ENCODE results near the gene PTPRG.

Gene PTPRG

DNA sequence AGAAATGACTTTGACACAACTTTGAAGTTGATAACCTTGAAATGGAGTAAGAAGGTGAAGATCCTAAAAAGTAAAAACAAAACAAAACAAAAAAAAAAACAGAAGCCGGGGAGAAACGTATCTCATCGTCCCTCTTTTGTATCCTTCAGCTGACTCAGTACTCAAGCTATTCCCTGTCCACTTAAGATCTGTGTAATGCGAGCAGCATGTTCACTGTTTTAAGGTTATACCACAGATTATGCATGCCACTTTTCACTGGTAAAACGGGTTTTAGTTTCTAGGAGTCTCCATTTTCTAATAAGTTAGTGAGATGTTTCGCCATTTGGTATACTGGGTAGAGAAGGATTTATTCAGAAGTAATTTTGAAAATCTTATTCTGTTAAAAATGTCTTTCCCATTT is 487.7 kb downstream of the PTPRG start:
- H3K4me1 Mint-ChIP-seq, result no peaks in the 10 kb centered on the region
- no peak overlapping the region for H3K4me3 Mint-ChIP-seq
- H3K9me3 Mint-ChIP-seq, result no peaks in the 10 kb centered on the region
- H3K27ac Mint-ChIP-seq, result no peak overlapping the region
- no peak for DNase-seq (ENCODE audit: low spot score in 2 of 2)
- no peaks in the 10 kb centered on the region for H3K36me3 Mint-ChIP-seq
- no peak for ATAC-seq

GRCh38 chr3:62051506-62051905 is 490.1 kb downstream of the PTPRG start:
- DNase-seq (ENCODE audit: low spot score in 2 of 2), result no peak

DNA sequence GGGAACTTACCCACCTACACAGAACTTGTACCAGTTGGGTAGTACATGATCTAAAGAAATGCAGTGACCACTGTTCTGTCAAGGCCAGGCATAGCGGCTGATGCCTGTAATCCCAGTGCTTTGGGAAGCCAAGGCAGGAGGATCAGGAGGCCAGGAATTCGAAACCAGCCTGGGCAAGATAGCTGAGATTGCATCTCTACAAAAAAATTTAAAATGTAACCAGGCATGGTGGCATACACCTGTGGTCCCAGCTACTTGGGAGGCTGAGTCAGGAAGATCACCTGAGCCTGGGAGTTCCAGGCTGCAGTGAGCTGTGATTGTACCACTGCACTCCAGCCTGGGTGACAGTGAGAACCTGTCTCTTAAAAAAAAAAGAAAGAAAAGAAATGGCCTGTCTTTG is 491.0 kb downstream of the PTPRG start:
- Mint-ChIP-seq H3K9me3 (peaks cover 3% of the 10 kb centered on the region), H3K4me1 (no peaks in the 10 kb centered on the region), H3K27ac (no peak overlapping the region), H3K36me3 (no peaks in the 10 kb centered on the region), H3K4me3 (no peak overlapping the region)
- ATAC-seq (no peak), DNase-seq (ENCODE audit: low spot score in 2 of 2) (no peak)

More at GRCh38 chr3:62051506-62051905, 490.1 kb downstream of the PTPRG start:
- H3K36me3 Mint-ChIP-seq, result no peaks in the 10 kb centered on the region
- H3K4me3 Mint-ChIP-seq, result no peak overlapping the region
- no peak for ATAC-seq
- no peaks in the 10 kb centered on the region for H3K4me1 Mint-ChIP-seq
- no peak overlapping the region for H3K27ac Mint-ChIP-seq
- no peaks in the 10 kb centered on the region for H3K9me3 Mint-ChIP-seq

- DNase-seq (ENCODE audit: low spot score in 2 of 2), result no peak
- Mint-ChIP-seq H3K4me1 (no peaks in the 10 kb centered on the region), H3K36me3 (no peaks in the 10 kb centered on the region), H3K9me3 (peaks cover 3% of the 10 kb centered on the region), H3K4me3 (no peak overlapping the region), H3K27ac (no peak overlapping the region)
- ATAC-seq, result no peak
Observed at GRCh38 chr3:62056658-62057057, 495.3 kb downstream of the PTPRG start.

GRCh38 chr3:62057339-62058047 is 496.1 kb downstream of the PTPRG start:
- Mint-ChIP-seq H3K4me1 (no peaks in the 10 kb centered on the region), H3K9me3 (peaks cover 3% of the 10 kb centered on the region), H3K4me3 (no peak overlapping the region), H3K36me3 (no peaks in the 10 kb centered on the region), H3K27ac (no peak overlapping the region)
- no peak for ATAC-seq
- no peak for DNase-seq (ENCODE audit: low spot score in 2 of 2)

DNA sequence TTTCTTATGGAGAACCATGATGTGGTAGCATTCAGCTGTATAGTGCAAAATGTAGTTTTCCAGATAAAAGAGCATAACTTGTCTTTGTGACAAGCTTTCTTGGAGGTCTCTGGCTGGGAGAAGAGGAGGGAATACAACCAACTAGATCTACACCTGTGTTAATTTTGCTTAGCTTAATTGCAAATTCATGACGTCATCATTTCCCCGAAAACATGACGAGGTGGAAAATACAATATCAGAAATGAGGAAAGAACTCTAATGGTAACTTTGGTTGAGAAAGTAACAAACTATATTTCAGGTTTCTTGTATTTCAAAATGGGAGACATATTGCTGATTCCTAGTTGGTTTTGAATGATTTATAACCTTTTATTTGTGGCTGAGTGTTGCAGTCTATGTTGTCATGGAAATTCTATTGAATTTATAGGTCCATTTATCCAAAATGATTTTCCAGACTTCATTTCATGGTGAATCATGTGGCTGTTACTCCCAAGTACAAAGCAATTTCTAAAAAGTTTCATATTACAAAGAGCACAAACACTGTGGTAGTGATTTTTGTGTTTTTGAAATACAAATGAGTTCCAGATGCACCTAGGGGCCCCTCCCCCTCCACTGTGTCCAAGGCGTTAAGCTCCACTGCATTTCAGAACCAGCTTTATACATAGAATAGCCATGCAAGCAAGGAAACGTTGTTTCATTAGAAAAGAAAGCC is 504.8 kb downstream of the PTPRG start:
- Mint-ChIP-seq H3K27ac (no peak overlapping the region), H3K9me3 (peaks cover 2% of the 10 kb centered on the region), H3K4me1 (no peaks in the 10 kb centered on the region), H3K36me3 (no peaks in the 10 kb centered on the region), H3K4me3 (no peak overlapping the region)
- ATAC-seq (no peak), DNase-seq (ENCODE audit: low spot score in 2 of 2) (no peak)

DNA sequence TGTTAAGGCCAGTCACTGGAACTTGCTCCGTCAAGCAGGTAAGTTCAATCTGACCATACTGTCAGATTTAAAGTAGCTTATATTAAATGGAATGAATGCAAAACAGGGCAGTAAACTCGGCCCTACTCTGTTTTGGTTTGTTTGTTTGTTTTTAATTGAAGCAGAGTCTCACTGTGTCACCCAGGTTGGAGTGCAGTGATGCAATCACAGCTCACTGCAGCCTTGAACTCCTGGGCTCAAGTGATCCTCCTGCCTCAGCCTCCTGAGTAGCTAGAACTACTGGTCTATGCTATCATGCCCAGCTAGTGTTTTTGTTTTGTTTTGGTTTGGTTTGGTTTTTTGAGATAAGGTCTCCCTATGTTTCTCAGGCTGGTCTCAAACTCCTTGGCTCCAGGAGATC is 507.0 kb downstream of the PTPRG start:
- ATAC-seq, result no peak
- no peaks in the 10 kb centered on the region for H3K36me3 Mint-ChIP-seq
- H3K4me1 Mint-ChIP-seq, result no peaks in the 10 kb centered on the region
- H3K27ac Mint-ChIP-seq, result no peak overlapping the region
- H3K4me3 Mint-ChIP-seq, result no peak overlapping the region
- no peak for DNase-seq (ENCODE audit: low spot score in 2 of 2)
- peaks cover 6% of the 10 kb centered on the region for H3K9me3 Mint-ChIP-seq

GRCh38 chr3:62070891-62071290 is 509.5 kb downstream of the PTPRG start:
- Mint-ChIP-seq H3K4me3 (no peak overlapping the region), H3K27ac (no peak overlapping the region), H3K36me3 (no peaks in the 10 kb centered on the region), H3K4me1 (no peaks in the 10 kb centered on the region), H3K9me3 (peaks cover 9% of the 10 kb centered on the region)
- no peak for ATAC-seq
- no peak for DNase-seq (ENCODE audit: low spot score in 2 of 2)

- Mint-ChIP-seq H3K4me3 (no peak overlapping the region), H3K36me3 (no peaks in the 10 kb centered on the region)
Observed at GRCh38 chr3:62073038-62073437, 511.7 kb downstream of the PTPRG start.

DNA sequence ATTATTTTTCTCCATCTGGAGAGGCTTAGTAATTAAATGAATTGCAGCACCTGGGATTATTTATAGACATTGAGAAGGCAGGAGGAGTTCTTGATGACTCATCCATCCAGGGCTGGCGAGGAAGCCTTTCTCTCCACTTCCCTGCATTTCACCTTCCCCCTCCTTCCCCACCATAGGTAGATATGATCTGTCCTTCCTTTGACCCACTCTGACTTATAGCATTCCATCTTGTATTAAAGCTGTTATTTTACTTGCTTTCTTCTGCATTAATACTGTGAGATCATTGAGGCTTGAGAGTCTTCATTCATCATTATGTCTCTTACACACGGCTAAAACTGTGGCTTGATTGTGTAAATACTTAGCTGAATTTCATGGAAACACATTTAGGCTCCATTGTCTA is 523.2 kb downstream of the PTPRG start:
- peaks cover 8% of the 10 kb centered on the region for H3K9me3 Mint-ChIP-seq
- H3K27ac Mint-ChIP-seq, result no peak overlapping the region
- H3K4me1 Mint-ChIP-seq, result no peaks in the 10 kb centered on the region
- no peak overlapping the region for H3K4me3 Mint-ChIP-seq
- H3K36me3 Mint-ChIP-seq, result no peaks in the 10 kb centered on the region
- no peak for ATAC-seq
- DNase-seq (ENCODE audit: low spot score in 2 of 2), result no peak

More at GRCh38 chr3:62073038-62073437, 511.7 kb downstream of the PTPRG start:
- no peak for ATAC-seq
- no peak overlapping the region for H3K27ac Mint-ChIP-seq
- H3K4me1 Mint-ChIP-seq, result no peaks in the 10 kb centered on the region
- DNase-seq (ENCODE audit: low spot score in 2 of 2), result no peak
- peaks cover 8% of the 10 kb centered on the region for H3K9me3 Mint-ChIP-seq

DNA sequence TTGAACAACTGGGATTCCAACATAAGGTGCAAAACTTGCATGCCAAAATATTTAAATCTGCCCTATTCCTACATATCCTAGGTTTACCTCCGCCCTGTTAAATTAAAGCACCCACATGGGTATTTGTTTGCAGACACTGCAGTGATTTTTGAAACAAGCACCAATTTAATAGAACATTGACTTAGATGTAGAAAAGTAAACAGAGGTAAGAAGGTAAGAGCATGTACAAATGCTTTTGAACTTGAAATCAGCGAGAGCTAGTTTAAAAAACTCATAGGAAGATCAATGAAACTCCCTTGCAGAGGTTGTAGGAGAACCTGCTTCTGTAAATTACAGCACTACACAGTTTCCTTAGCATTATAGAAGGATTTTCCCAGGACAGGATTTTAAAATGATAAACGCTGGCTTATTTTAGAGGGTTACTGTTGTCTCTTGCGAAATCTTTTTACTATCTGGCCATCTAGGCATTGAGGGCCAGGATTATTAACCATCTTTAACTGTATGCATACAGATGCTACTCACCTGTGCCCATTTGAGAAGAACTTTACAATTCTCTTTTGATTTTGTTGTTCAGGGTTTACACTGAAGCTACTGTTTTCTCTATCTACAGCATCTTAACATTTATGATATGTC is 527.2 kb downstream of the PTPRG start:
- Mint-ChIP-seq H3K36me3 (no peaks in the 10 kb centered on the region), H3K27ac (no peak overlapping the region), H3K4me1 (no peaks in the 10 kb centered on the region), H3K9me3 (peaks cover 8% of the 10 kb centered on the region), H3K4me3 (no peak overlapping the region)
- DNase-seq (ENCODE audit: low spot score in 2 of 2), result no peak
- no peak for ATAC-seq

- no peak for ATAC-seq
- H3K4me1 Mint-ChIP-seq, result no peaks in the 10 kb centered on the region
Observed at GRCh38 chr3:62090066-62090465, 528.7 kb downstream of the PTPRG start.

GRCh38 chr3:62090519-62090918 is 529.1 kb downstream of the PTPRG start:
- ATAC-seq (no peak), DNase-seq (ENCODE audit: low spot score in 2 of 2) (no peak)
- H3K4me3 Mint-ChIP-seq, result no peak overlapping the region
- H3K4me1 Mint-ChIP-seq, result no peaks in the 10 kb centered on the region
- no peak overlapping the region for H3K27ac Mint-ChIP-seq
- H3K36me3 Mint-ChIP-seq, result no peaks in the 10 kb centered on the region
- no peaks in the 10 kb centered on the region for H3K9me3 Mint-ChIP-seq

More at GRCh38 chr3:62090066-62090465, 528.7 kb downstream of the PTPRG start:
- no peaks in the 10 kb centered on the region for H3K9me3 Mint-ChIP-seq
- H3K27ac Mint-ChIP-seq, result no peak overlapping the region
- H3K4me3 Mint-ChIP-seq, result no peak overlapping the region
- no peaks in the 10 kb centered on the region for H3K36me3 Mint-ChIP-seq
- no peak for DNase-seq (ENCODE audit: low spot score in 2 of 2)

GRCh38 chr3:62093025-62093424 is 531.7 kb downstream of the PTPRG start:
- H3K4me3 Mint-ChIP-seq, result no peak overlapping the region
- H3K9me3 Mint-ChIP-seq, result no peaks in the 10 kb centered on the region
- no peaks in the 10 kb centered on the region for H3K36me3 Mint-ChIP-seq
- ATAC-seq, result no peak
- no peak overlapping the region for H3K27ac Mint-ChIP-seq
- no peaks in the 10 kb centered on the region for H3K4me1 Mint-ChIP-seq
- DNase-seq (ENCODE audit: low spot score in 2 of 2), result no peak

DNA sequence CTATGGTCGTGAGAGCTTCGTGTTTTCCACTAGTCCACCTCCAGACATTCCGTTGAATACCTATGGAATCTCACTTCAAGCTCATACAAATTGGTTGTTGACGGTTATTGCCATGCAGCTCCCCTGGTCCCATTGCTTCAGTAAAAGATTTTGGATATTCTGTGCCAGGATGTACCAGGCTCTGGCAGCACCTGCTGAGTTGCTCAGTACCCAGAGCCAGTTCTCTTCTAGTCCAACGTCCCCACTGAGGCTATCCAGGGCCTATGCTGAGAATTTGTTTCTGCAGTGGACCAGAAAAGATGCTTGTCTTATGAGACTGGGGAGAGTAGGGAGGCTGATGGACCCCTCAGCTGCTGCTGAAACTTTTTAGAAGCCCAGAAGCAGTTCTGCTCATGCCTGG is 533.1 kb downstream of the PTPRG start:
- H3K36me3 Mint-ChIP-seq, result no peaks in the 10 kb centered on the region
- DNase-seq (ENCODE audit: low spot score in 2 of 2) (no peak), ATAC-seq (no peak)
- no peaks in the 10 kb centered on the region for H3K4me1 Mint-ChIP-seq
- H3K4me3 Mint-ChIP-seq, result no peak overlapping the region
- H3K27ac Mint-ChIP-seq, result no peak overlapping the region
- no peaks in the 10 kb centered on the region for H3K9me3 Mint-ChIP-seq

- Mint-ChIP-seq H3K9me3 (no peaks in the 10 kb centered on the region), H3K4me3 (no peak overlapping the region), H3K4me1 (no peaks in the 10 kb centered on the region), H3K36me3 (no peaks in the 10 kb centered on the region), H3K27ac (no peak overlapping the region)
- DNase-seq (ENCODE audit: low spot score in 2 of 2) (no peak), ATAC-seq (no peak)
Observed at GRCh38 chr3:62095080-62095479, 533.7 kb downstream of the PTPRG start.
